GM12891 (cell line): ENCODE data around the gene AARSD1.
"Not testable (repeated sequence)": the region's sequence is repeated elsewhere in the genome, so short reads cannot be mapped to it uniquely, and the experiment has no call there.

Experiments used
- POLR2A ChIP-seq: IDR thresholded peaks from 2 replicates; pipeline ENCODE4 v1.6.1; 2011; ENCODE audit warnings: low read depth, low read length, control low read depth
- POLR2AphosphoS5 ChIP-seq: IDR thresholded peaks from 2 replicates; pipeline ENCODE4 v1.6.1; 2011; ENCODE audit warnings: low read depth, low read length, control low read depth
- SPI1 ChIP-seq: IDR thresholded peaks from 2 replicates; pipeline ENCODE4 v1.6.1; 2011; ENCODE audit warnings: low read depth, low read length, control low read depth
- TAF1 ChIP-seq: IDR thresholded peaks from 2 replicates; pipeline ENCODE4 v1.6.1; 2011; ENCODE audit warnings: low read depth, low read length, control low read depth

DNA sequence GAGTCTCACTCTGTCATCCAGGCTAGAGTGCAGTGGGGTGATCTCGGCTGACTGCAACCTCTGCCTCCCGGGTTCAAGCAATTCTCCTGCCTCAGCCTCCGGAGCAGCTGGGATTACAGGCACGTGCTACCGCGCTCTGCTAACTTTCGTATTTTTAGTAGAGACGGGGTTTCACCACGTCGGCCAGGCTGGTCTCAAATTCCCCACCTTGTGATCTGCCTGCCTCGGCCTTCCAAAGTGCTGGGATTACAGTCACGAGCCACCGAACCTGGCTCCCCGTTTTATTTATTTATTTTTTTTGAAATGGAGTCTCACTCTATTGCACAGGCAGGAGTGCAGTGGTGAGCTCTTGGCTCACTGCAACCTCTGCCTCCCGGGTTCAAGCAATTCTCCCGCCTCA, 11.4 kb upstream of the AARSD1 start:
- TF ChIP-seq POLR2A, TAF1, POLR2AphosphoS5, SPI1: not testable (repeated sequence)
